ENCODE data around the gene FFAR4.
A peak's percentile ranks its signal among the peaks of the same experiment; 100 is the strongest.

FFAR4 gene

GRCh38 chr10:93572606-93573005, 6.1 kb downstream of the FFAR4 start:
- no peak for DNase-seq (ENCODE audit: low spot score)

GRCh38 chr10:93573051-93573909, 6.8 kb downstream of the FFAR4 start:
- DNase-seq (ENCODE audit: low spot score), result no peak

- no peak for DNase-seq (ENCODE audit: low spot score)
These were observed 7.5 kb downstream of the FFAR4 start for GRCh38 chr10:93573924-93574323.

GRCh38 chr10:93576888-93577287, 10.4 kb downstream of the FFAR4 start:
- DNase-seq (ENCODE audit: low spot score), result no peak

GRCh38 chr10:93577565-93577964, 11.1 kb downstream of the FFAR4 start:
- DNase-seq (ENCODE audit: low spot score), result no peak

GRCh38 chr10:93579089-93579488, 12.6 kb downstream of the FFAR4 start:
- peak; percentile 52 for DNase-seq (ENCODE audit: low spot score)

- DNase-seq (ENCODE audit: low spot score), result no peak
These were observed 13.7 kb downstream of the FFAR4 start for GRCh38 chr10:93579985-93580711.

GRCh38 chr10:93580828-93581227, 14.4 kb downstream of the FFAR4 start:
- no peak for DNase-seq (ENCODE audit: low spot score)

- DNase-seq (ENCODE audit: low spot score), result no peak
These were observed 18.0 kb downstream of the FFAR4 start for GRCh38 chr10:93584445-93584844.

GRCh38 chr10:93589648-93590562, 23.4 kb downstream of the FFAR4 start:
- DNase-seq (ENCODE audit: low spot score), result no peak

- DNase-seq (ENCODE audit: low spot score), result no peak
These were observed 24.2 kb downstream of the FFAR4 start for GRCh38 chr10:93590638-93591037.

GRCh38 chr10:93591065-93591808, 24.8 kb downstream of the FFAR4 start:
- DNase-seq (ENCODE audit: low spot score), result no peak

- no peak for DNase-seq (ENCODE audit: low spot score)
These were observed 26.8 kb downstream of the FFAR4 start for GRCh38 chr10:93593254-93593653.

- DNase-seq (ENCODE audit: low spot score), result no peak
These were observed 27.3 kb downstream of the FFAR4 start for GRCh38 chr10:93593749-93594148.

GRCh38 chr10:93594518-93594917, 28.1 kb downstream of the FFAR4 start:
- no peak for DNase-seq (ENCODE audit: low spot score)

GRCh38 chr10:93595378-93596161, 29.1 kb downstream of the FFAR4 start:
- DNase-seq (ENCODE audit: low spot score), result no peak

GRCh38 chr10:93596539-93596938, 30.1 kb downstream of the FFAR4 start:
- DNase-seq (ENCODE audit: low spot score), result no peak

- no peak for DNase-seq (ENCODE audit: low spot score)
These were observed 30.7 kb downstream of the FFAR4 start for GRCh38 chr10:93597075-93597599.

- no peak for DNase-seq (ENCODE audit: low spot score)
These were observed 31.7 kb downstream of the FFAR4 start for GRCh38 chr10:93598157-93598556.

- DNase-seq (ENCODE audit: low spot score), result no peak
These were observed 32.9 kb downstream of the FFAR4 start for GRCh38 chr10:93599335-93599734.

- DNase-seq (ENCODE audit: low spot score), result no peak
These were observed 33.3 kb downstream of the FFAR4 start for GRCh38 chr10:93599778-93600177.

Data from HuH-7.5 (cell line).